Testis (tissue), 3 donors: ENCODE measurements around the gene UPF1. TPM values are rescaled to one million over a fixed set of nuclear protein-coding genes. Genes with fewer than 3 reads are reported as not detected.

Source experiments
- DNase-seq: peaks from one replicate; pipeline ENCODE4 v3.0.0-alpha.2; 2019
- H3K27ac ChIP-seq, 2 donors: fragments of 200-600 bp; sonication (generic); one replicate each; pipeline ENCODE4 v1.5.1; 2019
- H3K27me3 ChIP-seq: fragments of 200-600 bp; sonication (generic); one replicate; pipeline ENCODE4 v1.5.1; 2019
- H3K36me3 ChIP-seq: fragments of 200-600 bp; sonication (generic); one replicate; pipeline ENCODE4 v1.5.1; 2017; ENCODE audit warnings: low read depth; ENCODE audit errors: missing control alignments
- H3K4me1 ChIP-seq: fragments of 200-600 bp; sonication (generic); one replicate; pipeline ENCODE4 v1.5.1; 2019
- H3K4me3 ChIP-seq, 2 donors: fragments of 200-600 bp; sonication (generic); one replicate each; pipeline ENCODE4 v1.5.1; 2017 to 2019
- H3K9me3 ChIP-seq: fragments of 200-600 bp; sonication (generic); one replicate; pipeline ENCODE4 v1.5.1; 2017
- CTCF ChIP-seq, 3 experiments: fragments of 450-650 bp in 2 of 3; fragments of 200-600 bp in 1 of 3; sonication (generic) in 1 of 3; IDR thresholded peaks; one replicate each; pipeline ENCODE4 v1.5.1; 2016 to 2019; ENCODE audit warnings: antibody characterized with exemption in 3 of 3, mild to moderate bottlenecking in 2 of 3, moderate library complexity in 1 of 3
- POLR2A ChIP-seq: fragments of 450-650 bp; IDR thresholded peaks from one replicate; pipeline ENCODE4 v1.6.1; 2017; ENCODE audit warnings: antibody characterized with exemption, mild to moderate bottlenecking, moderate library complexity
- WGBS, 2 donors: methylation state at CpG; one replicate each; pipeline ENCODE4 v1.1.5; 2018; 5-methylcytosine and 5-hydroxymethylcytosine counted together
- intact Hi-C: fragments of 100-400 bp; cut with DNase I; formaldehyde crosslinking; loops from one replicate; pipeline ENCODE4 v1.15.1; 2023; ENCODE audit warnings: low total_unique reads
- polyA plus RNA-seq: library from polyadenylated mRNA; stranded (reverse); fragments of 350-450 nt; fragmentation: Illumina TruSeq; extraction: RNeasy Lipid Tissue Mini Kit (QIAGEN cat#74804); gene quantifications from one replicate; pipeline ENCODE4 v1.2.3, GENCODE V29; 2014; ENCODE audit warnings: low read depth, low replicate concordance; ENCODE audit not compliant: insufficient read depth
- total RNA-seq, 2 donors: library from RNA; depleted of rRNA; stranded (reverse); fragments of >200 nt; gene quantifications; one replicate each; pipeline ENCODE4 v1.2.3, GENCODE V29; 2016

The UPF1 gene
- total and polyA plus RNA-seq, 3 donors from 2014 or later: 99.0 to 188 (median 176) TPM

DNA sequence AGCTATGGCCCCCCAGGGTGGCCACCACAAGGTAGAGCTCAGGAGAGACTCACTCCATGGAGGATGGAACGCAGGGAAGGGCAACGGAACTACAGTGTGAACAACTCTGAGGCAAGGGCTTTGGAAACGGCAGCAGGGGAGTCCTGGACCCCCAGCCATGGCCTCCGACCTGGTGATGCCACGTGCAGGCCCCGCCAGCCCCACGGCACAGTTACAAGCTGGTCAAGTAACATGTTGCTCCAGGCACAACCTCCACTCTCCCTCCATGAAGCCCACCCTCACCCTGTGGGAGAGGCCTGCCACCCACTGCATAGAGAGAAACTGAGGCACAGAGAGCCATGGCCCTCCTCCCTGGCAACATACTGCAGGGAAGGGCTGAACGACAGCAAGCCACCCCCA lies 73.3 kb downstream of the UPF1 start:
- 49 to 63% methylated on average over 2 to 8 of the region's 8 CpGs for WGBS, 2 donors
- Histone ChIP-seq H3K36me3 (no peaks in the 10 kb centered on the region), H3K4me1 (peaks cover 16% of the 10 kb centered on the region), H3K27ac (peak overlapping the region; percentile 7 to 61), H3K27me3 (no peaks in the 10 kb centered on the region), H3K4me3 (peak overlapping the region in 1 of 2 donors; percentile 46), H3K9me3 (no peaks in the 10 kb centered on the region)
- no peak for TF ChIP-seq CTCF (IDR thresholded peaks at IDR 0.05)
- TF ChIP-seq POLR2A: no peak
- intact Hi-C loops: no loop called here
- no peak for DNase-seq

DNA sequence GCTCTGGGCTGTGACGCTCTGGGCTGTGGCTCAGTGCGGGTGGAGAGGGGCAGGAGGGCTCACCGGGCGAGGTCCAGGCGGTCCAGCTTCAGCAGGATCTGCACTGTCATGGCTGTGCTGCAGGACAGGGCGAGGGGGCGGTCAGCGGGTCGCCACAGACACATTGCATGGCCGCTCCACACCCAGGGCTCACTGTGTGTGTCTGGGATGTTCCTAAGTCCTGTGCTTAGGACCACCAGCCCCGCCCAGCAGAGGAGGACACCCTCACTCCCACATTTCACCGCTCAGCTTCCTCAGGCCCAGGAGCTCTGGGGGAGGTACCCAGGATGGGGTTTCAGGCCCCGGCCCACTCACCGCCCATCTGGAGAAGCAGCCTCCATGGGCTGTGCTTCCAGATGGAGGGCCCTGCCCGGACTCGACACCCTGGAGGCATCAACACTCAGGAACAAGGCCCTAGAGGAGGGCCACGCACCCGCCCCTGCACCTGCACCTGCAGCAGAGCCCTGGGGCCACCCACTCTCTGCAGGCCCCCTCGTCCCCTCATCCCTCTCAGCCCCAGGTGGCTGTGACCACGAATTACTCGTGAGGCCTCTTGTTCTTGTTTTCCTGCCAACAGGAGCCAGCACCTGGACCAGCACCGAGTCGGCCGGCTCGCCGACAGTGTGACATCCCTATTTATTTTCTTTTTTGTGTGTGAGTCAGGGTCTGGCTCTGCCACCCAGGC lies 73.9 kb downstream of the UPF1 start:
- peaks cover 16% of the 10 kb centered on the region for H3K4me1 ChIP-seq
- peak; percentile 64 for DNase-seq
- TF ChIP-seq POLR2A: no peak
- no peak for TF ChIP-seq CTCF (IDR thresholded peaks at IDR 0.05)
- peak overlapping the region in 1 of 2 donors; percentile 46 for H3K4me3 ChIP-seq
- no peaks in the 10 kb centered on the region for H3K9me3 ChIP-seq
- H3K36me3 ChIP-seq: no peaks in the 10 kb centered on the region
- intact Hi-C loops: no loop called here
- no peaks in the 10 kb centered on the region for H3K27me3 ChIP-seq
- no peak overlapping the region for H3K27ac ChIP-seq
- 59 to 69% methylated on average over 17 to 26 of the region's 26 CpGs for WGBS, 2 donors

- H3K36me3 ChIP-seq: no peaks in the 10 kb centered on the region
- 74 to 86% methylated on average over 24 to 36 of the region's 36 CpGs for WGBS, 2 donors
- H3K27ac ChIP-seq: peak overlapping the region; percentile 25 to 47
- DNase-seq: peak; percentile 94
- H3K9me3 ChIP-seq: no peaks in the 10 kb centered on the region
- intact Hi-C loops: no loop called here
- H3K4me1 ChIP-seq: peaks cover 16% of the 10 kb centered on the region
- TF ChIP-seq CTCF (IDR thresholded peaks at IDR 0.05) (no peak), POLR2A (no peak)
- H3K27me3 ChIP-seq: no peaks in the 10 kb centered on the region
- no peak overlapping the region for H3K4me3 ChIP-seq
Measured at GRCh38 chr19:18906605-18907519, 75.1 kb downstream of the UPF1 start.

DNA sequence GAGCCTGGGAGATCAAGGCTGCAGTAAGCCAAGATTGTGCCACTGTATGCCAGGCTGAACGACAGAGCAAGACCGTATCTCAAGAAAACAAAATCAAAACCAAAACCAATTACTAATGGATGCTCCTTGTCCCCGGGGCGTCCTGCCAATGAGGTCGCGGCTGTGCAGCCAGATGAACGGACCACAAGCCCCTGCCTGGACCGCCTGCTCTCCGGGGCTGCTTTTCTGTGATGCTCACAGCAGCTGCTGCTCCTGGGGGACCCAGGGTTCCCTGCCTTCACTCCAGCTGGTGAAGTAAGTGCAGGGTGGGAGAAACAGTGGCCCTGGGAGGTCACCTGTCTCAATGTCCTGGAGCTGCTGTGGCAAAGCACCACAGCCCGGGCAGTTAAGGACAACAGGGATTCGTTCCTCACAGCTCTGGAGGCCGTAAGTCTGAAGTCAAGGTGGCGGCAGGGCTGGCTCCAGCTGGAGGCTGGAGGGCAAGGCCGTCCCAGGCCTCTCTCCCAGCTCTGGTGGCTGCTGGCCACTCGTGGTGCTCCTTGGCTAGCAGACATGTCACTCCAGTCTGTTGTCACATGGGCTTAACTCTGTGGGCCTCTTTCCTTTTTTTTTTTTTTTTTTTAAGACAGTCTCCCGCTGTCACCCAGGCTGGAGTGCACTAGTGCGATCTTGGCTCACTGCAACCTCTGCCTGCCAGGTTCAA lies 77.3 kb downstream of the UPF1 start:
- Histone ChIP-seq H3K36me3 (no peaks in the 10 kb centered on the region), H3K4me1 (peaks cover 16% of the 10 kb centered on the region), H3K9me3 (no peaks in the 10 kb centered on the region), H3K27ac (no peak overlapping the region), H3K4me3 (no peak overlapping the region), H3K27me3 (no peaks in the 10 kb centered on the region)
- WGBS, 2 donors: 85 to 87% methylated on average over 15 to 17 of the region's 17 CpGs
- TF ChIP-seq POLR2A (no peak), CTCF (IDR thresholded peaks at IDR 0.05) (no peak)
- no peak for DNase-seq
- intact Hi-C loops: no loop called here
